H9 (cell line): ENCODE results near the gene C13orf46. TPM values are rescaled to one million over a fixed set of nuclear protein-coding genes. Genes with fewer than 3 reads are reported as not detected.

Experiments
- DNase-seq: peaks from one replicate; pipeline ENCODE4 v3.0.0-alpha.2; 2017
- H2AFZ ChIP-seq: one replicate; pipeline ENCODE4 v1.6.1; 2013; ENCODE audit warnings: mild to moderate bottlenecking, low read length, control low read depth, moderate library complexity
- H2AK5ac ChIP-seq: 2 replicates; pipeline ENCODE4 v1.6.1; 2013; ENCODE audit warnings: low read length, control low read depth, mixed read lengths; ENCODE audit not compliant: insufficient read length
- H2BK120ac ChIP-seq: one replicate; pipeline ENCODE4 v1.6.1; 2013; ENCODE audit warnings: low read depth, mild to moderate bottlenecking, low read length, control low read depth, inconsistent platforms; ENCODE audit not compliant: poor library complexity, severe bottlenecking
- H2BK12ac ChIP-seq: 2 replicates; pipeline ENCODE4 v1.6.1; 2013; ENCODE audit warnings: low read length, control low read depth, mixed read lengths, low read depth; ENCODE audit not compliant: insufficient read length
- H2BK15ac ChIP-seq: 2 replicates; pipeline ENCODE4 v1.6.1; 2013; ENCODE audit warnings: low read depth, low read length, control low read depth
- H2BK20ac ChIP-seq: one replicate; pipeline ENCODE4 v1.6.1; 2013; ENCODE audit warnings: low read depth, mild to moderate bottlenecking, low read length, control low read depth, inconsistent platforms; ENCODE audit not compliant: poor library complexity, severe bottlenecking
- H2BK5ac ChIP-seq: 2 replicates; pipeline ENCODE4 v1.6.1; 2013; ENCODE audit warnings: low read length, control low read depth, mixed read lengths; ENCODE audit not compliant: insufficient read length
- H3K14ac ChIP-seq: 2 replicates; pipeline ENCODE4 v1.6.1; 2013; ENCODE audit warnings: low read length, control low read depth; ENCODE audit not compliant: insufficient read depth
- H3K18ac ChIP-seq: 2 replicates; pipeline ENCODE4 v1.6.1; 2013; ENCODE audit warnings: low read depth, mild to moderate bottlenecking, mixed read lengths, low read length, control low read depth; ENCODE audit not compliant: insufficient read length
- H3K23ac ChIP-seq: 2 replicates; pipeline ENCODE4 v1.6.1; 2013; ENCODE audit warnings: low read length, control low read depth, mixed read lengths, low read depth; ENCODE audit not compliant: insufficient read length
- H3K23me2 ChIP-seq: 2 replicates; pipeline ENCODE4 v1.6.1; 2013; ENCODE audit warnings: low read depth, mild to moderate bottlenecking, mixed read lengths, low read length, control low read depth; ENCODE audit not compliant: insufficient read length, poor library complexity, severe bottlenecking
- H3K27ac ChIP-seq: 2 replicates; pipeline ENCODE4 v1.5.1; 2013; ENCODE audit warnings: low read length, control low read depth, mixed read lengths, low read depth; ENCODE audit not compliant: insufficient read length
- H3K27me3 ChIP-seq: 2 replicates; pipeline ENCODE4 v1.6.1; 2013; ENCODE audit warnings: low read length, control low read depth, inconsistent platforms; ENCODE audit not compliant: insufficient read depth
- H3K4ac ChIP-seq: 2 replicates; pipeline ENCODE4 v1.6.1; 2013; ENCODE audit warnings: low read depth, mild to moderate bottlenecking, control low read depth, inconsistent platforms, low read length, moderate library complexity
- H3K4me1 ChIP-seq: 2 replicates; pipeline ENCODE4 v1.6.1; 2013; ENCODE audit warnings: low read length, control low read depth, inconsistent platforms; ENCODE audit not compliant: insufficient read depth
- H3K4me2 ChIP-seq: 2 replicates; pipeline ENCODE4 v1.6.1; 2013; ENCODE audit warnings: low read length, control low read depth, mixed read lengths; ENCODE audit not compliant: insufficient read length, insufficient read depth
- H3K56ac ChIP-seq: 2 replicates; pipeline ENCODE4 v1.6.1; 2013; ENCODE audit warnings: low read depth, mild to moderate bottlenecking, mixed read lengths, low read length, control low read depth; ENCODE audit not compliant: insufficient read length
- H3K79me1 ChIP-seq: 2 replicates; pipeline ENCODE4 v1.6.1; 2013; ENCODE audit warnings: low read depth, mild to moderate bottlenecking, moderate library complexity, low read length, control low read depth, inconsistent platforms; ENCODE audit not compliant: insufficient read depth, poor library complexity, severe bottlenecking
- H3K79me2 ChIP-seq: 2 replicates; pipeline ENCODE4 v1.6.1; 2013; ENCODE audit warnings: low read length, control low read depth, inconsistent platforms; ENCODE audit not compliant: insufficient read depth
- H3K9ac ChIP-seq: 2 replicates; pipeline ENCODE4 v1.6.1; 2013; ENCODE audit warnings: low read length, control low read depth, mixed read lengths; ENCODE audit not compliant: insufficient read length; ENCODE audit errors: extremely low read depth
- H3K9me3 ChIP-seq: one replicate; pipeline ENCODE4 v1.6.1; 2013; ENCODE audit warnings: low read depth, low read length, inconsistent platforms; ENCODE audit not compliant: control insufficient read depth
- H3T11ph ChIP-seq: one replicate; pipeline ENCODE4 v1.6.1; 2013; ENCODE audit warnings: mild to moderate bottlenecking, low read length, control low read depth, inconsistent platforms
- H4K20me1 ChIP-seq: one replicate; pipeline ENCODE4 v1.6.1; 2013; ENCODE audit not compliant: control insufficient read depth, insufficient read length, insufficient read depth
- H4K5ac ChIP-seq: 2 replicates; pipeline ENCODE4 v1.6.1; 2013; ENCODE audit warnings: low read depth, mild to moderate bottlenecking, mixed read lengths, low read length, control low read depth; ENCODE audit not compliant: insufficient read length
- H4K8ac ChIP-seq: replicated peaks from 2 replicates; pipeline ENCODE4 v1.6.1; 2013; ENCODE audit warnings: low read length, control low read depth, mixed read lengths, low read depth; ENCODE audit not compliant: insufficient read length
- H4K91ac ChIP-seq: 2 replicates; pipeline ENCODE4 v1.6.1; 2013; ENCODE audit warnings: low read depth, mild to moderate bottlenecking, moderate library complexity, mixed read lengths, low read length, control low read depth; ENCODE audit not compliant: insufficient read length
- H3K27ac Mint-ChIP-seq, 3 experiments: 2 replicates in 2 of 3; 3 replicates in 1 of 3; pipeline ENCODE4 v1.8.0; 2020 to 2021; ENCODE audit warnings: mixed read lengths in 3 of 3, mild to moderate bottlenecking in 1 of 3, moderate library complexity in 1 of 3
- H3K27me3 Mint-ChIP-seq: 2 replicates; pipeline ENCODE4 v1.8.0; 2021; ENCODE audit warnings: low read depth, mild to moderate bottlenecking, moderate library complexity, mixed read lengths
- H3K36me3 Mint-ChIP-seq, 3 experiments: 2 replicates in 2 of 3; 3 replicates in 1 of 3; pipeline ENCODE4 v1.8.0; 2020 to 2021; ENCODE audit warnings: low read depth in 3 of 3, mixed read lengths in 3 of 3; ENCODE audit not compliant: insufficient read depth in 1 of 3
- H3K4me1 Mint-ChIP-seq, 2 experiments: 2 replicates each; pipeline ENCODE4 v1.8.0; 2020; ENCODE audit warnings: mixed read lengths in 2 of 2
- H3K4me3 Mint-ChIP-seq, 2 experiments: 2 replicates in 1 of 2; 3 replicates in 1 of 2; pipeline ENCODE4 v1.8.0; 2020 to 2021; ENCODE audit warnings: mild to moderate bottlenecking in 2 of 2, mixed read lengths in 2 of 2, moderate library complexity in 1 of 2
- H3K9me3 Mint-ChIP-seq, 2 experiments: 2 replicates in 1 of 2; 3 replicates in 1 of 2; pipeline ENCODE4 v1.8.0; 2020; ENCODE audit warnings: mild to moderate bottlenecking in 2 of 2, mixed read lengths in 2 of 2, moderate library complexity in 1 of 2
- WGBS: extraction: QIAGEN DNeasy Blood & Tissue Kit; methylation state at CpG from one replicate; pipeline ENCODE4 v1.1.7; 2013; ENCODE audit warnings: missing lambda C conversion rate, low lambda C conversion rate, mixed read lengths; ENCODE audit not compliant: insufficient read length; ENCODE audit errors: extremely low coverage; 5-methylcytosine and 5-hydroxymethylcytosine counted together
- total RNA-seq: library from RNA; stranded (reverse); gene quantifications from 2 replicates; pipeline ENCODE4 v1.2.1, GENCODE V29; 2021
- TF ChIP-seq, protein P1 (sequence below): fragments of 200-600 bp; sonication (generic); conservative IDR thresholded peaks from 3 replicates; pipeline ENCODE4 v1.8.0; 2021; ENCODE audit warnings: antibody characterized with exemption, mild to moderate bottlenecking

Gene C13orf46
- total RNA-seq, 1 experiment from 2014 or later = 0.55 TPM

DNA sequence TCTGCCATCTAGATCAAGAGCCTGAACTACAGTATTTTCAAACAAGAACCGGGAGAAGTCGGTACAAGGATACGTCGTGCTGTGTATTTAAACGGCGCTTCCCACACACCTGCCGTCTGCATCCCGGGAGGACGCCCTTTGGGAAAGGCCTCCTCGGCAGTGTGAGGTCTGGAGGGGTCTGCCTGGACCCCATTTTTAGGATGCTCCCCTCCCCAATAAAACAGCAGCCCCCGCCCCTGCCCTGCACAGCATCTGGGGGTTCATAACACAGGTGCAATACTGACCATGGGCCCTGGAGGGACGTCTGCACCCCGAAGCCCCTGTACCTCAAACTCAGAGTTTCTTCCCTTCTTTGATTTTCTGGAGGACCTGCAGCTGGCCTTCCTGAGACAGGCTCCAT, 4.1 kb upstream of the C13orf46 start:
- H2BK5ac ChIP-seq = no peak overlapping the region
- H4K91ac ChIP-seq = no peak overlapping the region
- no peak overlapping the region for H2AK5ac ChIP-seq
- no peak overlapping the region for H3T11ph ChIP-seq
- no peak overlapping the region for H4K5ac ChIP-seq
- no peak overlapping the region for H3K4me2 ChIP-seq
- H2AFZ ChIP-seq = no peak overlapping the region
- no peaks in the 10 kb centered on the region for H3K79me1 ChIP-seq
- no peak overlapping the region for H2BK12ac ChIP-seq
- no peak overlapping the region for H2BK20ac ChIP-seq
- Mint-ChIP-seq H3K36me3 (peaks cover 12 to 20% (median 13%) of the 10 kb centered on the region in 3 experiments; a peak in 6 of 7 replicates), H3K27me3 (no peaks in the 10 kb centered on the region), H3K4me3 (no peak overlapping the region), H3K27ac (no peak overlapping the region), H3K4me1 (peaks cover 0 to 13% of the 10 kb centered on the region in 2 experiments; a peak in 2 of 4 replicates), H3K9me3 (no peaks in the 10 kb centered on the region)
- H3K14ac ChIP-seq = no peak overlapping the region
- H3K23me2 ChIP-seq = no peaks in the 10 kb centered on the region
- H3K27me3 ChIP-seq = no peaks in the 10 kb centered on the region
- no peak overlapping the region for H2BK15ac ChIP-seq
- H3K4me1 ChIP-seq = no peaks in the 10 kb centered on the region
- no peak overlapping the region for H3K9ac ChIP-seq
- H3K4ac ChIP-seq = no peak overlapping the region
- H4K20me1 ChIP-seq = peaks cover 11% of the 10 kb centered on the region
- no peak overlapping the region for H3K18ac ChIP-seq
- H3K79me2 ChIP-seq = no peaks in the 10 kb centered on the region
- no peak overlapping the region for H3K23ac ChIP-seq
- H3K9me3 ChIP-seq = no peaks in the 10 kb centered on the region
- TF ChIP-seq, protein P1, sequence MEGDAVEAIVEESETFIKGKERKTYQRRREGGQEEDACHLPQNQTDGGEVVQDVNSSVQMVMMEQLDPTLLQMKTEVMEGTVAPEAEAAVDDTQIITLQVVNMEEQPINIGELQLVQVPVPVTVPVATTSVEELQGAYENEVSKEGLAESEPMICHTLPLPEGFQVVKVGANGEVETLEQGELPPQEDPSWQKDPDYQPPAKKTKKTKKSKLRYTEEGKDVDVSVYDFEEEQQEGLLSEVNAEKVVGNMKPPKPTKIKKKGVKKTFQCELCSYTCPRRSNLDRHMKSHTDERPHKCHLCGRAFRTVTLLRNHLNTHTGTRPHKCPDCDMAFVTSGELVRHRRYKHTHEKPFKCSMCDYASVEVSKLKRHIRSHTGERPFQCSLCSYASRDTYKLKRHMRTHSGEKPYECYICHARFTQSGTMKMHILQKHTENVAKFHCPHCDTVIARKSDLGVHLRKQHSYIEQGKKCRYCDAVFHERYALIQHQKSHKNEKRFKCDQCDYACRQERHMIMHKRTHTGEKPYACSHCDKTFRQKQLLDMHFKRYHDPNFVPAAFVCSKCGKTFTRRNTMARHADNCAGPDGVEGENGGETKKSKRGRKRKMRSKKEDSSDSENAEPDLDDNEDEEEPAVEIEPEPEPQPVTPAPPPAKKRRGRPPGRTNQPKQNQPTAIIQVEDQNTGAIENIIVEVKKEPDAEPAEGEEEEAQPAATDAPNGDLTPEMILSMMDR = no peak
- H3K27ac ChIP-seq = no peak overlapping the region
- no peak overlapping the region for H3K56ac ChIP-seq
- H4K8ac ChIP-seq = no peak overlapping the region
- WGBS = no CpG with 5 or more reads among the region's 13 CpGs
- no peak for DNase-seq
- H2BK120ac ChIP-seq = no peak overlapping the region
